HG03280 (cell line): ENCODE measurements around the gene HOXA3.

Source experiments
- ATAC-seq: cut with Tn5 transposase; IDR thresholded peaks from one replicate; pipeline ENCODE4 v1.9.1; 2021; ENCODE audit warnings: mild to moderate bottlenecking, moderate library complexity; ENCODE audit not compliant: unreplicated experiment

Gene HOXA3

GRCh38 chr7:27179503-27180430 is 27.4 kb upstream of the HOXA3 start:
- ATAC-seq = no peak

GRCh38 chr7:27179030-27179429 is 26.6 kb upstream of the HOXA3 start:
- no peak for ATAC-seq

- no peak for ATAC-seq
Observed at GRCh38 chr7:27178366-27178765, 26.0 kb upstream of the HOXA3 start.

- ATAC-seq = no peak
Observed at GRCh38 chr7:27177795-27178320, 25.5 kb upstream of the HOXA3 start.

GRCh38 chr7:27176962-27177794 is 24.8 kb upstream of the HOXA3 start:
- ATAC-seq = no peak

GRCh38 chr7:27176524-27176845 is 24.1 kb upstream of the HOXA3 start:
- no peak for ATAC-seq

- ATAC-seq = no peak
Observed at GRCh38 chr7:27175626-27176523, 23.5 kb upstream of the HOXA3 start.

GRCh38 chr7:27174874-27175625 is 22.7 kb upstream of the HOXA3 start:
- ATAC-seq = no peak

- ATAC-seq = no peak
Observed at GRCh38 chr7:27173956-27174873, 21.8 kb upstream of the HOXA3 start, which contains the start of gene HOXA10. Gene HOXA10 (minus strand): TSS chr7:27174320. CDS start chr7:27174306, 14 bp downstream.

GRCh38 chr7:27173511-27173955 is 21.1 kb upstream of the HOXA3 start:
- no peak for ATAC-seq

- ATAC-seq = no peak
Observed at GRCh38 chr7:27172823-27173510, 20.6 kb upstream of the HOXA3 start.

GRCh38 chr7:27172315-27172774 is 20.0 kb upstream of the HOXA3 start:
- ATAC-seq = no peak

- no peak for ATAC-seq
Observed at GRCh38 chr7:27171637-27172314, 19.4 kb upstream of the HOXA3 start.

GRCh38 chr7:27171325-27171636 is 18.9 kb upstream of the HOXA3 start:
- no peak for ATAC-seq

GRCh38 chr7:27170426-27171324 is 18.3 kb upstream of the HOXA3 start:
- ATAC-seq = no peak

GRCh38 chr7:27169658-27170425 is 17.5 kb upstream of the HOXA3 start:
- ATAC-seq = no peak
